Neuronal stem cell (in vitro differentiated cells): ENCODE data around the gene CDC45.

Experiments
- DNase-seq: peaks from one replicate; pipeline ENCODE4 v3.0.0-alpha.2; 2013; ENCODE audit warnings: low spot score
- H2AFZ ChIP-seq: one replicate; pipeline ENCODE4 v1.6.1; 2013; ENCODE audit warnings: mild to moderate bottlenecking, low read length, inconsistent platforms
- H2AK5ac ChIP-seq: 2 replicates; pipeline ENCODE4 v1.6.1; 2013; ENCODE audit warnings: low read depth, mild to moderate bottlenecking, inconsistent platforms, low read length, moderate library complexity, mixed read lengths
- H2BK120ac ChIP-seq: 2 replicates; pipeline ENCODE4 v1.6.1; 2013; ENCODE audit warnings: low read depth, mild to moderate bottlenecking, inconsistent platforms, low read length, moderate library complexity, mixed read lengths
- H2BK12ac ChIP-seq: one replicate; pipeline ENCODE4 v1.6.1; 2013; ENCODE audit warnings: low read length, inconsistent platforms
- H2BK15ac ChIP-seq: 2 replicates; pipeline ENCODE4 v1.6.1; 2013; ENCODE audit warnings: mild to moderate bottlenecking, low read length, inconsistent platforms, mixed read lengths
- H2BK5ac ChIP-seq: one replicate; pipeline ENCODE4 v1.6.1; 2013; ENCODE audit warnings: inconsistent platforms, mild to moderate bottlenecking, low read length, moderate library complexity
- H3K14ac ChIP-seq: one replicate; pipeline ENCODE4 v1.6.1; 2013; ENCODE audit warnings: low read length, inconsistent platforms
- H3K18ac ChIP-seq: 2 replicates; pipeline ENCODE4 v1.6.1; 2013; ENCODE audit warnings: low read length, inconsistent platforms
- H3K23ac ChIP-seq: 2 replicates; pipeline ENCODE4 v1.6.1; 2013; ENCODE audit warnings: low read depth, mild to moderate bottlenecking, mixed read lengths, low read length, inconsistent platforms; ENCODE audit not compliant: poor library complexity
- H3K27ac ChIP-seq: replicated peaks from 3 replicates; pipeline ENCODE4 v1.5.1; 2013; ENCODE audit warnings: low read length, inconsistent platforms
- H3K27me3 ChIP-seq, 3 experiments: 2 replicates each; pipeline ENCODE4 v1.6.1; 2013; ENCODE audit warnings: low read length in 3 of 3, mild to moderate bottlenecking in 2 of 3, inconsistent platforms in 1 of 3, low read depth in 1 of 3, mixed read lengths in 1 of 3, moderate library complexity in 1 of 3; ENCODE audit not compliant: control insufficient read depth in 3 of 3, insufficient read depth in 3 of 3
- H3K36me3 ChIP-seq, 2 donors: replicated peaks in 1 of 2; 2 replicates each; pipeline ENCODE4 v1.6.1; 2013; ENCODE audit warnings: low read length in 2 of 2; ENCODE audit not compliant: control insufficient read depth in 2 of 2, insufficient read depth in 2 of 2
- H3K4ac ChIP-seq: 2 replicates; pipeline ENCODE4 v1.6.1; 2013; ENCODE audit warnings: inconsistent platforms, mild to moderate bottlenecking, low read length, moderate library complexity
- H3K4me1 ChIP-seq, 2 donors: 1 replicate in 1 of 2; 2 replicates in 1 of 2; pipeline ENCODE4 v1.6.1; 2013; ENCODE audit warnings: low read length in 2 of 2, low read depth in 1 of 2; ENCODE audit not compliant: control insufficient read depth in 2 of 2, insufficient read depth in 1 of 2
- H3K4me2 ChIP-seq: one replicate; pipeline ENCODE4 v1.6.1; 2013; ENCODE audit warnings: mild to moderate bottlenecking, low read length, inconsistent platforms; ENCODE audit not compliant: insufficient read depth, poor library complexity, severe bottlenecking
- H3K4me3 ChIP-seq, 2 donors: 2 replicates each; pipeline ENCODE4 v1.5.1; 2013; ENCODE audit warnings: low read length in 2 of 2, mild to moderate bottlenecking in 2 of 2, inconsistent platforms in 1 of 2, moderate library complexity in 1 of 2
- H3K79me1 ChIP-seq: one replicate; pipeline ENCODE4 v1.6.1; 2013; ENCODE audit warnings: low read depth, mild to moderate bottlenecking, inconsistent platforms, low read length, moderate library complexity
- H3K9ac ChIP-seq: one replicate; pipeline ENCODE4 v1.6.1; 2013; ENCODE audit warnings: mild to moderate bottlenecking, low read depth, low read length, inconsistent platforms; ENCODE audit not compliant: poor library complexity
- H3K9me3 ChIP-seq, 2 donors: replicated peaks in 1 of 2; 2 replicates each; pipeline versions ENCODE3 to v1.6.1; 2013; ENCODE audit warnings: low read length in 2 of 2, mild to moderate bottlenecking in 2 of 2, inconsistent platforms in 1 of 2, low read depth in 1 of 2, mixed read lengths in 1 of 2, moderate library complexity in 1 of 2; ENCODE audit not compliant: control insufficient read depth in 2 of 2, insufficient read depth in 1 of 2
- H4K8ac ChIP-seq: one replicate; pipeline ENCODE4 v1.6.1; 2013; ENCODE audit warnings: low read depth, mild to moderate bottlenecking, inconsistent platforms, low read length, moderate library complexity
- H4K91ac ChIP-seq: one replicate; pipeline ENCODE4 v1.6.1; 2013; ENCODE audit warnings: low read length, low read depth, mild to moderate bottlenecking, inconsistent platforms; ENCODE audit not compliant: poor library complexity
- WGBS, 2 donors: extraction: QIAGEN DNeasy Blood & Tissue Kit; methylation state at CpG; one replicate each; pipeline ENCODE4 v1.1.7; 2013; ENCODE audit warnings: missing lambda C conversion rate in 2 of 2, mixed read lengths in 1 of 2; ENCODE audit not compliant: insufficient read length in 2 of 2, insufficient replicate concordance in 1 of 2; ENCODE audit errors: extremely low coverage in 2 of 2; 5-methylcytosine and 5-hydroxymethylcytosine counted together

CDC45 gene

GRCh38 chr22:19495562-19496323, 16.0 kb downstream of the CDC45 start:
- no peak overlapping the region for H2AK5ac ChIP-seq
- H2AFZ ChIP-seq = no peak overlapping the region
- H3K79me1 ChIP-seq = peaks cover 1% of the 10 kb centered on the region
- H2BK12ac ChIP-seq = no peak overlapping the region
- no peak overlapping the region for H2BK15ac ChIP-seq
- H4K8ac ChIP-seq = no peak overlapping the region
- DNase-seq = no peak
- no peaks in the 10 kb centered on the region for H3K27me3 ChIP-seq
- peaks cover 23 to 98% of the 10 kb centered on the region in 2 donors for H3K36me3 ChIP-seq
- no peak overlapping the region for H3K18ac ChIP-seq
- no peak overlapping the region for H3K9ac ChIP-seq
- H2BK120ac ChIP-seq = no peak overlapping the region
- no peak overlapping the region for H2BK5ac ChIP-seq
- no peak overlapping the region for H3K4ac ChIP-seq
- no peak overlapping the region for H4K91ac ChIP-seq
- peaks cover 0 to 2% of the 10 kb centered on the region in 2 donors for H3K9me3 ChIP-seq
- no peak overlapping the region for H3K23ac ChIP-seq
- no CpG with 5 or more reads among the region's 5 CpGs for WGBS, 2 donors
- H3K14ac ChIP-seq = no peak overlapping the region
- no peaks in the 10 kb centered on the region for H3K4me1 ChIP-seq
- no peak overlapping the region for H3K4me2 ChIP-seq
- no peak overlapping the region for H3K4me3 ChIP-seq
- no peak overlapping the region for H3K27ac ChIP-seq

- no CpG with 5 or more reads among the region's 3 CpGs for WGBS, 2 donors
- Histone ChIP-seq H2AK5ac (no peak overlapping the region), H3K18ac (no peak overlapping the region), H3K27me3 (no peaks in the 10 kb centered on the region), H3K36me3 (peaks cover 23 to 96% of the 10 kb centered on the region in 2 donors), H3K27ac (no peak overlapping the region), H2BK12ac (no peak overlapping the region), H3K9ac (no peak overlapping the region), H3K9me3 (peaks cover 0 to 2% of the 10 kb centered on the region in 2 donors), H2BK5ac (no peak overlapping the region), H2BK120ac (no peak overlapping the region), H3K23ac (no peak overlapping the region), H4K91ac (no peak overlapping the region), H3K4me2 (no peak overlapping the region), H2BK15ac (no peak overlapping the region), H2AFZ (no peak overlapping the region), H3K4ac (no peak overlapping the region), H4K8ac (no peak overlapping the region), H3K4me3 (no peak overlapping the region), H3K4me1 (no peaks in the 10 kb centered on the region), H3K14ac (no peak overlapping the region), H3K79me1 (peaks cover 1% of the 10 kb centered on the region)
- DNase-seq = no peak
These were observed 16.6 kb downstream of the CDC45 start for GRCh38 chr22:19496324-19496630.

- Histone ChIP-seq H3K18ac (no peak overlapping the region), H2BK120ac (no peak overlapping the region), H3K36me3 (peaks cover 22 to 91% of the 10 kb centered on the region in 2 donors), H2AFZ (no peak overlapping the region), H3K4me3 (no peak overlapping the region), H3K9ac (no peak overlapping the region), H4K8ac (no peak overlapping the region), H3K79me1 (peaks cover 1% of the 10 kb centered on the region), H2BK5ac (no peak overlapping the region), H3K23ac (no peak overlapping the region), H4K91ac (no peak overlapping the region), H3K4ac (no peak overlapping the region), H2BK15ac (no peak overlapping the region), H3K9me3 (peaks cover 0 to 2% of the 10 kb centered on the region in 2 donors), H3K4me1 (no peaks in the 10 kb centered on the region), H3K4me2 (no peak overlapping the region), H3K27me3 (no peaks in the 10 kb centered on the region), H3K14ac (no peak overlapping the region), H3K27ac (no peak overlapping the region), H2AK5ac (no peak overlapping the region), H2BK12ac (no peak overlapping the region)
- no peak for DNase-seq
- WGBS, 2 donors = no CpG with 5 or more reads among the region's 3 CpGs
These were observed 17.5 kb downstream of the CDC45 start for GRCh38 chr22:19497245-19497644.

GRCh38 chr22:19498154-19498865, 18.6 kb downstream of the CDC45 start:
- H3K4me2 ChIP-seq = no peak overlapping the region
- no peak overlapping the region for H2AK5ac ChIP-seq
- no peak overlapping the region for H3K27ac ChIP-seq
- H2AFZ ChIP-seq = no peak overlapping the region
- no peak overlapping the region for H2BK120ac ChIP-seq
- H4K8ac ChIP-seq = no peak overlapping the region
- no peak overlapping the region for H3K4ac ChIP-seq
- H3K9ac ChIP-seq = no peak overlapping the region
- no peaks in the 10 kb centered on the region for H3K27me3 ChIP-seq
- peaks cover 1% of the 10 kb centered on the region for H3K79me1 ChIP-seq
- H3K4me1 ChIP-seq = no peaks in the 10 kb centered on the region
- no peak overlapping the region for H3K18ac ChIP-seq
- no peak overlapping the region for H2BK15ac ChIP-seq
- H3K14ac ChIP-seq = no peak overlapping the region
- H2BK5ac ChIP-seq = no peak overlapping the region
- no peak overlapping the region for H3K23ac ChIP-seq
- no peaks in the 10 kb centered on the region for H3K9me3 ChIP-seq
- DNase-seq = no peak
- no peak overlapping the region for H3K4me3 ChIP-seq
- H2BK12ac ChIP-seq = no peak overlapping the region
- WGBS, 2 donors = no CpG with 5 or more reads among the region's 7 CpGs
- no peak overlapping the region for H4K91ac ChIP-seq
- H3K36me3 ChIP-seq = peaks cover 19 to 90% of the 10 kb centered on the region in 2 donors
